K562 (cell line): ENCODE results near the gene DDX20. TPM values are rescaled to one million over a fixed set of nuclear protein-coding genes. Genes with fewer than 3 reads are reported as not detected.
A peak's percentile ranks its signal among the peaks of the same experiment; 100 is the strongest.

Source experiments
- ATAC-seq: fragments of 200-7000 bp; cut with Tn5 transposase; 3 replicates; pipeline ENCODE4 v1.9.1; 2020; ENCODE audit warnings: moderate library complexity
- BruUV-seq: library from RNA; stranded (reverse); fragments of 400-500 nt; replicated peaks from 2 replicates; lab custom pipeline; 2021; lab: Mats Ljungman, UMichigan
- CTCF ChIA-PET: fragments of 300-600 bp; formaldehyde crosslinking; extraction: SDS; loops from one replicate; lab custom pipeline; 2021; ENCODE audit warnings: low intra/inter-chr PET ratio; lab: Yijun Ruan, JAX
- POLR2A ChIA-PET: fragments of 300-600, 350-650 bp; sonication (Branson Sonifier 250); formaldehyde crosslinking; extraction: SDS; loops from one replicate; lab custom pipeline; 2021; ENCODE audit warnings: antibody characterized with exemption, inconsistent platforms; lab: Yijun Ruan, JAX
- DNase-seq, 4 experiments: peaks; one replicate each; pipeline versions ENCODE4 v3.0.0 to v3.0.0-alpha.2; 2011 to 2018; ENCODE audit warnings: low spot score in 3 of 4, mixed read lengths in 3 of 4; ENCODE audit errors: extremely low read depth in 1 of 4
- FAIRE-seq: peaks from 2 replicates; lab custom pipeline; 2011; peaks lifted over from hg19 to GRCh38; lab: Jason Lieb, UNC
- H2AFZ ChIP-seq: 2 replicates; pipeline ENCODE4 v1.6.0; 2011; ENCODE audit warnings: low read depth, low read length, control low read depth, inconsistent platforms
- H3K27ac ChIP-seq: fragments of 200-600 bp; 3 replicates; pipeline ENCODE4 v1.8.0; 2011; ENCODE audit warnings: low read depth, mild to moderate bottlenecking, control low read depth, inconsistent platforms, low read length, moderate library complexity, mixed read lengths; ENCODE audit errors: extremely low read depth
- H3K27me3 ChIP-seq, 2 experiments: fragments of 300-600 bp in 1 of 2; 2 replicates in 1 of 2; 3 replicates in 1 of 2; pipeline versions ENCODE4 v1.6.0 to v1.8.0; 2011; ENCODE audit warnings: inconsistent platforms in 2 of 2, low read length in 2 of 2, mild to moderate bottlenecking in 1 of 2, mixed read lengths in 1 of 2, moderate library complexity in 1 of 2; ENCODE audit not compliant: control insufficient read depth in 2 of 2, insufficient read depth in 2 of 2
- H3K36me3 ChIP-seq: fragments of 300-600 bp; 3 replicates; pipeline ENCODE4 v1.8.0; 2011; ENCODE audit warnings: mild to moderate bottlenecking, low read length, inconsistent platforms; ENCODE audit not compliant: control insufficient read depth, insufficient read depth
- H3K4me1 ChIP-seq, 2 experiments: fragments of 200-600 bp in 1 of 2; replicated peaks in 1 of 2; 2 replicates in 1 of 2; 3 replicates in 1 of 2; pipeline versions ENCODE4 v1.5.1 to v1.8.0; 2011; ENCODE audit warnings: inconsistent platforms in 2 of 2, low read length in 2 of 2, mild to moderate bottlenecking in 1 of 2, mixed read lengths in 1 of 2, moderate library complexity in 1 of 2; ENCODE audit not compliant: control insufficient read depth in 2 of 2, insufficient read depth in 2 of 2
- H3K4me2 ChIP-seq: 2 replicates; pipeline ENCODE4 v1.6.1; 2011; ENCODE audit warnings: low read length, control low read depth, inconsistent platforms, mixed read lengths; ENCODE audit not compliant: insufficient read depth
- H3K4me3 ChIP-seq: fragments of 200-600 bp; sonication (generic), shearing (Covaris generic); 2 replicates; pipeline ENCODE4 v1.5.1; 2016; ENCODE audit warnings: control low read depth, inconsistent platforms
- H3K79me2 ChIP-seq: fragments of 200-600 bp; 3 replicates; pipeline ENCODE4 v1.8.0; 2011; ENCODE audit warnings: low read length, inconsistent platforms; ENCODE audit not compliant: control insufficient read depth, insufficient read depth
- H3K9ac ChIP-seq, 2 experiments: 2 replicates each; pipeline versions ENCODE4 v1.6.0 to v1.6.1; 2011; ENCODE audit warnings: low read depth in 2 of 2, low read length in 2 of 2, control low read depth in 1 of 2, inconsistent platforms in 1 of 2, mild to moderate bottlenecking in 1 of 2, mixed read lengths in 1 of 2; ENCODE audit not compliant: insufficient read depth in 1 of 2
- H3K9me1 ChIP-seq: one replicate; pipeline ENCODE4 v1.6.0; 2011; ENCODE audit warnings: inconsistent platforms, mild to moderate bottlenecking, low read length, moderate library complexity; ENCODE audit not compliant: control insufficient read depth, insufficient read depth
- H3K9me3 ChIP-seq: replicated peaks from 2 replicates; pipeline ENCODE4 v1.5.1; 2011; ENCODE audit warnings: low read depth, low read length, inconsistent platforms; ENCODE audit not compliant: control insufficient read depth, insufficient read depth
- H4K20me1 ChIP-seq: replicated peaks from 2 replicates; pipeline ENCODE4 v1.6.1; 2011; ENCODE audit warnings: low read length, inconsistent platforms, mixed read lengths; ENCODE audit not compliant: control insufficient read depth, insufficient read depth
- ELF2 ChIP-seq: fragments of 250-450 bp; sonication (Bioruptor Pico); IDR thresholded peaks from 2 replicates; pipeline ENCODE4 v1.5.0; 2021; ENCODE audit warnings: mild to moderate bottlenecking
- MYC ChIP-seq, 2 experiments: fragments of 250-450 bp in 1 of 2; sonication (Bioruptor Pico) in 1 of 2; IDR thresholded peaks; 2 replicates each; pipeline versions ENCODE4 v1.5.1 to v1.6.1; 2012 to 2021; ENCODE audit warnings: low read depth in 2 of 2, borderline replicate concordance in 1 of 2, improper control_type of control experiment in 1 of 2, low read length in 1 of 2, mild to moderate bottlenecking in 1 of 2, moderate library complexity in 1 of 2
- RAD21 ChIP-seq, 2 experiments: fragments of 250-450 bp in 1 of 2; fragments of 450-650 bp in 1 of 2; sonication (Bioruptor Pico) in 1 of 2; formaldehyde crosslinking in 1 of 2; IDR thresholded peaks in 1 of 2; conservative IDR thresholded peaks in 1 of 2; 2 replicates each; pipeline versions ENCODE4 v1.4.0 to v1.8.0; 2020 to 2022; ENCODE audit warnings: mild to moderate bottlenecking in 2 of 2, moderate library complexity in 1 of 2
- SMARCC2 ChIP-seq: fragments of 450-650 bp; IDR thresholded peaks from 2 replicates; pipeline ENCODE4 v1.6.1; 2017; ENCODE audit warnings: antibody characterized with exemption, moderate library complexity, mild to moderate bottlenecking, low read depth
- ZBTB17 ChIP-seq: fragments of 450-650 bp; formaldehyde crosslinking; IDR thresholded peaks from 2 replicates; pipeline ENCODE4 v1.4.0; 2020; ENCODE audit warnings: mild to moderate bottlenecking
- ZNF175 ChIP-seq: fragments of 200-800 bp; sonication (Bioruptor generic); IDR thresholded peaks from 2 replicates; pipeline ENCODE4 v1.6.1; 2016; ENCODE audit warnings: low read depth, mild to moderate bottlenecking, missing genetic modification characterization, missing compliant biosample characterization
- in situ Hi-C: fragments of 300-500 bp; cut with MboI; formaldehyde crosslinking; loops from 4 replicates; pipeline ENCODE4 v1.15.0; 2018; ENCODE audit warnings: inconsistent platforms, mixed read lengths
- intact Hi-C: fragments of 100-400 bp; cut with micrococcal nuclease; formaldehyde crosslinking; loops from 2 replicates; pipeline ENCODE4 v1.14.2; 2022
- polyA plus RNA-seq, 8 experiments: library from polyadenylated mRNA; depleted of rRNA in 4 of 8; stranded (reverse) in 5 of 8; unstranded in 3 of 8; fragments of >200 nt; fragmentation: Nextera tagmentation in 2 of 8; fragmentation: Illumina TruSeq in 1 of 8; extraction: Ambion mirVana in 2 of 8; extraction: Trizol in 1 of 8; gene quantifications; 2 replicates each; pipeline versions ENCODE4 v1.2.1 to v1.2.3, GENCODE V29; 2011 to 2014; ENCODE audit warnings: inconsistent platforms in 1 of 8, missing spikeins in 1 of 8
- total RNA-seq, 7 experiments: library from RNA; depleted of rRNA in 6 of 7; stranded (reverse); fragments of >200 nt in 6 of 7; fragmentation: Illumina TruSeq in 2 of 7; extraction: Trizol in 2 of 7; gene quantifications; 2 replicates each; pipeline versions ENCODE4 v1.2.1 to v1.2.3, GENCODE V29; 2011 to 2021; ENCODE audit warnings: low replicate concordance in 1 of 7

DDX20 gene
- total and polyA plus RNA-seq, 9 of the 15 experiments (the other 6 are each of a cell fraction or from before 2014, with no cell fraction given) = 8.3 to 33.4 (median 24.5) TPM

DNA sequence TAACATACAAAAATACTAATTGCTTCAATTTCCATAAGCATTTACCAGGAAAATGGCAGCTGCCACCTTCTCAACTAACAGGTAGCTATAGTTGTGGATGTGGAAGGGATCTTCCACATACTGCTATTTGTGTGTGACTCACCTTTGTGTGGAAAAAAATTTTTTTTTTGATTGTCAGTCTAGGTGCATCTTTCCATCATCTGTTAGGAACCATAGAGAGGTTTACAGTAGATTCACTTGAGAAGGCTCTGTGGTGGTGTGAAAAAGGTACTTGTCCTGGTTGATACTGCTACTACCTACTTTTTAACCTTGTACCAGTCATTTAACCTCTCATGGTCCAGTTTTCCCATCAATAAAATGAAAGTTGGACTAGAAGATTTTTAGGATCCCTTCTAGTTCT is 12.9 kb downstream of the DDX20 start:
- ChIA-PET POLR2A (interaction anchor here (0.6 to 5.9 kb wide), 7 partner anchors 8 to 457 kb away, joined by 3 to 43 read pairs (median 3); partner anchors contain the start of gene DDX20), CTCF (interaction anchor here (1.3 to 5.1 kb wide), 5 partner anchors 22 to 545 kb away, joined by 3 to 61 read pairs (median 6); no protein-coding TSS in a partner anchor)
- no peak; the same call in 2 of the 3 replicates for ATAC-seq
- no TSS peak for BruUV-seq
- intact Hi-C loops (loop anchor here (1.0 to 5.0 kb wide), 2 partner anchors 261 to 287 kb away; no protein-coding TSS in a partner anchor), in situ Hi-C loops (loop anchor here (5.0 kb wide), 1 partner anchor 546 kb away; no protein-coding TSS in a partner anchor)
- peaks cover 3% of the 10 kb centered on the region; the same call in 1 of the 3 replicates for H3K79me2 ChIP-seq
- H2AFZ ChIP-seq = no peak overlapping the region
- no peaks in the 10 kb centered on the region; the same call in 1 of the 2 replicates for H4K20me1 ChIP-seq
- no peaks in the 10 kb centered on the region for H3K27me3 ChIP-seq
- H3K4me3 ChIP-seq = no peak overlapping the region
- no peak overlapping the region for H3K4me2 ChIP-seq
- no peaks in the 10 kb centered on the region for H3K9me1 ChIP-seq
- FAIRE-seq = no peak
- no peaks in the 10 kb centered on the region for H3K9me3 ChIP-seq
- DNase-seq = no peak
- TF ChIP-seq MYC (IDR thresholded peaks at IDR 0.05; ENCODE audit: low read depth, low read length) (no peak), MYC (CRISPR knock-in tag; IDR thresholded peaks at IDR 0.05; ENCODE audit: borderline replicate concordance, low read depth) (no peak), RAD21 (CRISPR knock-in tag; conservative IDR thresholded peaks at IDR 0.05 in 1 of 2, IDR thresholded peaks at IDR 0.05 in 1 of 2) (no peak), ZBTB17 (CRISPR knock-in tag) (no peak), ELF2 (CRISPR knock-in tag) (0 out of 2 replicates have a peak, but pooled peaks have one; percentile 17), SMARCC2 (no peak), ZNF175 (CRISPR knock-in tag) (no peak)
- no peaks in the 10 kb centered on the region for H3K4me1 ChIP-seq
- H3K9ac ChIP-seq = no peak overlapping the region
- peaks cover 61% of the 10 kb centered on the region for H3K36me3 ChIP-seq
- no peak overlapping the region for H3K27ac ChIP-seq
